Pulmonary artery endothelial cell (primary cell): ENCODE data around the gene CADM1. TPM values are rescaled to one million over a fixed set of nuclear protein-coding genes. Genes with fewer than 3 reads are reported as not detected.

Source experiments
- DNase-seq: peaks from one replicate; pipeline ENCODE4 v3.0.0-alpha.2; 2011; ENCODE audit warnings: low read depth, low spot score
- total RNA-seq: library from RNA; depleted of rRNA; stranded (reverse); fragments of >200 nt; gene quantifications from 2 replicates; pipeline ENCODE4 v1.2.3, GENCODE V29; 2014

Gene CADM1
- total RNA-seq, 1 donor from 2014 or later, result 2.8 TPM

DNA sequence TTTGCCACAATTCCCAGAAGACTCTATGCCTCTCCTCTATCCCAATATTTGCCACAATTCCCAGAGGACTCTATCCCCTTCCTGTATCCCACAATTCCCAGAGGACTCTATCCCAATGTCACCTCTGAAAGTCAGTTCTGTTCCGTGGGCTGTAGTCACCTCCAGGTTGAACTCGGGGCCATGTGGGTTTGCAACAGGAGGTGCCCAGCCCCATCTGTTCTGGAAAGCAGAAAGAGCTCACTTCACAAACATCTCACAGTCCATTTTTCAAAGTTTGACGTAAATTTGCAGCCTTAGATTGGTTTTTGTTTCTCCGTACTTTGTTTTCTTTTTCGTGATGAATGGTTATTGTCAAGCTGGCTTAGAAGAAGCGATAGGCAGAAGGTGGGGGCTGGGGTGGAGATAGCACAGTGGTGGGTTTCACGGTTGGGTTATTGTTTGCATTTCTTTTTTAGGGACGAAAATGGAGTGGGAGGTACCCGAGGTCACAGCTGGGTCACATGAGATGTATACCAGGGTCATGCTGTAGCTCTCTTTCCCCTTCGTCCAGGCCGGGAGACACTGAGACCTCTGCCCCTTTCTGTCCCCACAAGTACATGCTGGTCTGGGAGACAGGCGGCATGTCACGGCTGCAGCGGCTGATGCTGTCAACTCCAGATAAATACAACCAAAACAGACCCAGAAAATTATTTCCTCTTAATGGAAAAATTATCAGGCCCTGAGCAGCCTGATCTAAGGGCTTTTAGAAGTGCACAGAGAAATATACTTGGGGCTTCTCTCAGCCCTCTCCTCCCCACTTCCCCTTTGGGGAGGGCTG lies 374.5 kb downstream of the CADM1 start:
- no peak for DNase-seq

DNA sequence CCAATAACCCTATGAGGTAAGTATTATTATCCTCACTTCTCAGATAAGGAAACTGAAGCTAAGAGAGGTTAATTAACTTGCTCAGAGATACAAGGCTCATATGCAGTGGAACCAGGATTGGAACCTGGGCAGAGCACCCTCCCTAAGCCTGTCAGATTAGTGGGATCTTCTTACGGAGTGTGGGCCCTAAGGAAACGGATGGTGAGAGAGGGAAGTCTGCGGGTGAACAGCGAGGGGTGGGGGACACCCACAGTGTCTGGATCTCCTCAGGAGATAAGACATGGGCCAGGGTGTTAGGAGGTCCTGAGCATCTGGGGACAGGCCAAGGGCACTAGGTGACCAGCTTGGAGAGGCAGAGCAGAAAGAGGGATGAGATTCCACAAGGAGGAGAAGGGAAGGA lies 376.0 kb downstream of the CADM1 start:
- DNase-seq, result no peak

DNA sequence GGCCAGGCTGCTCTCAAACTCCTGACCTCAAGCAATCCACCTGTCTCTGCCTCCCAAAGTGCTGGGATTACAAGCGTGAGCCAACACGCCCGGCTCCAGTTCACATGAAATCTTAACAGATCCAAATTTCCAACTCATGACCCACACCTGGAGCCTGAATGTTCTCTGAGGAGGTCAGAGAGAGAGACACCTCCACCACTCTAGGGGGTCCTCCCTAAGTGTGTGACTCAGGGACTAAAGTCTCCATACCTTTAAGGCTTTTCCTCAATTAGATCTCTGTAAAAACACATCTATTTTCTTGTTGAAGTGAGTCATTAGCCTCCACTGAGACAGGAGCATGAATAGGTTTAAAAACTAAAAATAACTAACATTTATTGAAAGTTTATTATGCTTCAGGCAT lies 376.4 kb downstream of the CADM1 start:
- no peak for DNase-seq

- DNase-seq, result no peak
Observed at GRCh38 chr11:115126515-115127208, 377.6 kb downstream of the CADM1 start.

- DNase-seq, result no peak
Observed at GRCh38 chr11:115126092-115126491, 378.1 kb downstream of the CADM1 start.

DNA sequence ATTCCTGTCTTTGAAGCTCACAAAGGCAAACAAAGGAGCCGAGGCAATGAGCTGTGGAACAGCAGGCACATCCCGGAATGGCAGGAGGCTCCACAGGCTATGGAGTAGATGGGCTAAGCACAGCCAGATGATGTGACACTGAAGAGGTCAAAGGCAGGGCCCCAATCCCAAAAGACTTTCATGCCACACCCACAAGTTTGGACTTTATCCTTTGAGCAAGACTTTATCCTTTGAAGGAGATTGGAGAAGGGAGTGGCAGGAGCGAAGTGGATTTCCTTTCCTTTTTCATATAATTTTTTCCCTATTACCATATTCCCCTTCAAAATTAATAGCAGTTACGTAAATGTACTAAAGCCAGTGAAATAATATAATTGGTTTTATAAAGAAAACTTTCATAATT lies 379.4 kb downstream of the CADM1 start:
- DNase-seq, result no peak

GRCh38 chr11:115123641-115124040 lies 380.6 kb downstream of the CADM1 start:
- DNase-seq, result no peak

DNA sequence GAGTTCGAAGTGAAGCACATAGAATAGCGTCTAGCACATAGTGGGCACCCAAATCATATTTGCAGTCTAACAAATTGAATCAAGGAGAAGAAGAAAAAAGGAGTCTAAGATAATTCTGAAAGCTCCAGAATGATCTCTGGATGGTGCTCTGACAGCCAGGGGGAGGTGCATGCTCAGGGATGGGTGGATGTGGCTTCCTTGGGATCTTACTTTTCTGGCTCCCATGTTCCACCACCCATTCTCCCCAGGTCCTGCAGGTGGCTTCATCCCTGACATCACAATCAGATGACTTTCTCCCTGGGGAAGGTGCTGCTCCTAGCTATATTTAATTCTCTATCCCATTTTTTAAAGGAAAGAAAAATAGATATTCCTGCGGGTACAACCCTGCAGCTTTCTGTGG lies 381.9 kb downstream of the CADM1 start:
- DNase-seq, result no peak
